Sigmoid colon (tissue), 7 donors: ENCODE results near the gene LAMA3. TPM values are rescaled to one million over a fixed set of nuclear protein-coding genes. Genes with fewer than 3 reads are reported as not detected.
"Not testable (repeated sequence)": the region's sequence is repeated elsewhere in the genome, so short reads cannot be mapped to it uniquely, and the experiment has no call there.

Experiments used
- DNase-seq: peaks from one replicate; pipeline ENCODE4 v3.0.0-alpha.2; 2019
- H3K27ac ChIP-seq, 4 donors: fragments of 200-600 bp; sonication (generic); one replicate each; pipeline ENCODE4 v1.5.1; 2016 to 2019; ENCODE audit warnings: mild to moderate bottlenecking in 1 of 4
- H3K27me3 ChIP-seq, 3 donors: fragments of 200-600 bp; sonication (generic); one replicate each; pipeline ENCODE4 v1.5.1; 2019; ENCODE audit warnings: mild to moderate bottlenecking in 1 of 3
- H3K36me3 ChIP-seq, 4 donors: fragments of 200-600 bp; sonication (generic); one replicate each; pipeline ENCODE4 v1.5.1; 2016 to 2019
- H3K4me1 ChIP-seq, 4 donors: fragments of 200-600 bp; sonication (generic); one replicate each; pipeline ENCODE4 v1.5.1; 2017 to 2019
- H3K4me3 ChIP-seq, 4 donors: fragments of 200-600 bp; sonication (generic); one replicate each; pipeline ENCODE4 v1.5.1; 2017 to 2019; ENCODE audit warnings: mild to moderate bottlenecking in 2 of 4, moderate library complexity in 1 of 4
- H3K9me3 ChIP-seq, 4 donors: fragments of 200-600 bp in 3 of 4; sonication (generic) in 3 of 4; one replicate each; pipeline versions ENCODE4 v1.5.1 to v1.6.1; 2013 to 2019
- EP300 ChIP-seq, 4 donors: sonication (generic); formaldehyde crosslinking; IDR thresholded peaks; one replicate each; pipeline ENCODE4 v1.6.1; 2017; ENCODE audit warnings: antibody characterized with exemption in 4 of 4
- POLR2A ChIP-seq, 2 donors: fragments of 450-650 bp; IDR thresholded peaks; one replicate each; pipeline ENCODE4 v1.6.1; 2016; ENCODE audit warnings: antibody characterized with exemption in 2 of 2, mild to moderate bottlenecking in 2 of 2, moderate library complexity in 2 of 2
- POLR2AphosphoS5 ChIP-seq, 4 donors: sonication (generic); formaldehyde crosslinking; IDR thresholded peaks; one replicate each; pipeline ENCODE4 v1.6.1; 2017; ENCODE audit warnings: antibody characterized with exemption in 4 of 4
- WGBS, 2 donors: extraction: QIAGEN DNeasy Blood & Tissue Kit; methylation state at CpG; one replicate each; pipeline ENCODE4 v1.1.7; 2013; 5-methylcytosine and 5-hydroxymethylcytosine counted together
- intact Hi-C: fragments of 100-400 bp; cut with DNase I; formaldehyde crosslinking; loops from one replicate; pipeline ENCODE4 v1.15.1; 2023
- polyA plus RNA-seq, 3 donors: library from polyadenylated mRNA; stranded (reverse); fragments of 200-250 nt; gene quantifications; one replicate each; pipeline ENCODE4 v1.2.3, GENCODE V29; 2013
- total RNA-seq, 4 donors: library from RNA; depleted of rRNA; stranded (reverse); fragments of >200 nt; gene quantifications; one replicate each; pipeline ENCODE4 v1.1.0, GENCODE V29; 2016
- TF ChIP-seq, protein P1 (sequence below), 4 experiments: fragments of 450-650 bp in 3 of 4; fragments of 200-600 bp in 1 of 4; IDR thresholded peaks; one replicate each; pipeline ENCODE4 v1.5.1; 2016 to 2019; ENCODE audit warnings: antibody characterized with exemption in 4 of 4, mild to moderate bottlenecking in 3 of 4, moderate library complexity in 2 of 4
- donor health status: healthy with polysubstance abuse.
- donor health status: Bipolar disorder and iron deficiency.
- donor health status: healthy.

LAMA3 gene
- total and polyA plus RNA-seq, 7 donors, result 6.0 to 19.9 (median 14.1) TPM

- no peak for TF ChIP-seq POLR2AphosphoS5 (IDR thresholded peaks at IDR 0.05)
- TF ChIP-seq POLR2A (IDR thresholded peaks at IDR 0.05), result no peak
- TF ChIP-seq, protein P1, sequence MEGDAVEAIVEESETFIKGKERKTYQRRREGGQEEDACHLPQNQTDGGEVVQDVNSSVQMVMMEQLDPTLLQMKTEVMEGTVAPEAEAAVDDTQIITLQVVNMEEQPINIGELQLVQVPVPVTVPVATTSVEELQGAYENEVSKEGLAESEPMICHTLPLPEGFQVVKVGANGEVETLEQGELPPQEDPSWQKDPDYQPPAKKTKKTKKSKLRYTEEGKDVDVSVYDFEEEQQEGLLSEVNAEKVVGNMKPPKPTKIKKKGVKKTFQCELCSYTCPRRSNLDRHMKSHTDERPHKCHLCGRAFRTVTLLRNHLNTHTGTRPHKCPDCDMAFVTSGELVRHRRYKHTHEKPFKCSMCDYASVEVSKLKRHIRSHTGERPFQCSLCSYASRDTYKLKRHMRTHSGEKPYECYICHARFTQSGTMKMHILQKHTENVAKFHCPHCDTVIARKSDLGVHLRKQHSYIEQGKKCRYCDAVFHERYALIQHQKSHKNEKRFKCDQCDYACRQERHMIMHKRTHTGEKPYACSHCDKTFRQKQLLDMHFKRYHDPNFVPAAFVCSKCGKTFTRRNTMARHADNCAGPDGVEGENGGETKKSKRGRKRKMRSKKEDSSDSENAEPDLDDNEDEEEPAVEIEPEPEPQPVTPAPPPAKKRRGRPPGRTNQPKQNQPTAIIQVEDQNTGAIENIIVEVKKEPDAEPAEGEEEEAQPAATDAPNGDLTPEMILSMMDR (IDR thresholded peaks at IDR 0.05), result no peak
- no peak for TF ChIP-seq EP300 (IDR thresholded peaks at IDR 0.05)
- H3K36me3 ChIP-seq, result no peaks in the 10 kb centered on the region
- H3K4me3 ChIP-seq, result no peak overlapping the region
- H3K27ac ChIP-seq, result no peak overlapping the region
- no peaks in the 10 kb centered on the region for H3K9me3 ChIP-seq
- peaks cover 0 to 9% (median 0%) of the 10 kb centered on the region in 4 donors for H3K4me1 ChIP-seq
- H3K27me3 ChIP-seq, result no peaks in the 10 kb centered on the region
- intact Hi-C loops, result no loop called here
- 63 to 87% methylated on average over 5 of the region's 5 CpGs for WGBS, 2 donors
- DNase-seq, result no peak
These were observed 48.9 kb downstream of the LAMA3 start for GRCh38 chr18:23738151-23738550.

- no peaks in the 10 kb centered on the region for H3K27me3 ChIP-seq
- WGBS, 2 donors, result 80 to 91% methylated on average over 5 of the region's 5 CpGs
- TF ChIP-seq, protein P1 (IDR thresholded peaks at IDR 0.05), result no peak
- TF ChIP-seq POLR2AphosphoS5 (IDR thresholded peaks at IDR 0.05), result no peak
- no peak for TF ChIP-seq EP300 (IDR thresholded peaks at IDR 0.05)
- no peak for TF ChIP-seq POLR2A (IDR thresholded peaks at IDR 0.05)
These were observed 49.3 kb downstream of the LAMA3 start for GRCh38 chr18:23738575-23738974.

DNA sequence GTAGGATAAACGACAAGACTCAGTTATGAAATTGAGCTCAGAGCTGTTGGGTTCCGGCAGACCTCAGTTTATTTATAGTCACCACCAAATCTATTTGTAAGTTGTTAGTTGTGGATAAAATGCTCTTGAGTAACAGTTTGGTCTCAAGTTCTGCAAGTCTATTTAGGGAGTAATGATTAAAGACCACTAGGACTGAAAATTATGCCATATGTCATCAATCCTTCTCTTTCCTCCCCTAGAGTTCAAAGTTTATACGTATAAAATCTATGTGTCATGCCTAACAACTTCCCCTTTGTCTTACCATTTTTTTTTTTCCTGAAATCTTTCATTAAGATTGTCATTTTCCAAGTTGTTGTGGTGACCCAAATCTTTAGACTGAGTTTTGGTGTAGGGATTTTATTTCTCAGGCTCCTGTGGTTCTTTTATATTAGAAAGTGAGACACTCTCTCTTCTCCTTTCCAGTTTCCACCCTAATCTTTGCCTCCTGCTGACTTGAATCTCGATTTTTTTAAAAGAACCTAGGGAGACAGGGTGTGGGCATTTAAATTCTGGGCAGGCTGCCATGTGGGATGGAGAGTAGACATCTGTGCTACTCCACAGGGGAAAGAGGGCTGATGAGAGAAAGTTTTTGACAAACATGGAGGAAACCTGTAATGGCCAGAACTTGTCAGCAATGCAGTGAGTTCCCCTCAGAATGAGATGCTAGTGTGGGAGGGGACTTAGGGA is 51.0 kb downstream of the LAMA3 start:
- H3K36me3 ChIP-seq, result no peaks in the 10 kb centered on the region
- H3K4me1 ChIP-seq, result peaks cover 0 to 9% (median 0%) of the 10 kb centered on the region in 4 donors
- intact Hi-C loops, result loop anchor here (5.0 kb wide), 1 partner anchor 48 kb away; no protein-coding TSS in a partner anchor
- WGBS, 2 donors, result 30 to 43% methylated on average over 4 of the region's 4 CpGs
- TF ChIP-seq EP300 (IDR thresholded peaks at IDR 0.05) (no peak), POLR2A (IDR thresholded peaks at IDR 0.05) (no peak), POLR2AphosphoS5 (IDR thresholded peaks at IDR 0.05) (no peak)
- TF ChIP-seq, protein P1 (IDR thresholded peaks at IDR 0.05), result no peak
- H3K4me3 ChIP-seq, result no peak overlapping the region
- no peak for DNase-seq
- no peaks in the 10 kb centered on the region for H3K9me3 ChIP-seq
- H3K27me3 ChIP-seq, result no peaks in the 10 kb centered on the region
- H3K27ac ChIP-seq, result no peak overlapping the region

More at GRCh38 chr18:23738575-23738974, 49.3 kb downstream of the LAMA3 start:
- intact Hi-C loops, result no loop called here
- Histone ChIP-seq H3K36me3 (no peaks in the 10 kb centered on the region), H3K27ac (no peak overlapping the region), H3K9me3 (no peaks in the 10 kb centered on the region), H3K4me1 (peaks cover 0 to 9% (median 0%) of the 10 kb centered on the region in 4 donors), H3K4me3 (no peak overlapping the region)
- DNase-seq, result no peak

DNA sequence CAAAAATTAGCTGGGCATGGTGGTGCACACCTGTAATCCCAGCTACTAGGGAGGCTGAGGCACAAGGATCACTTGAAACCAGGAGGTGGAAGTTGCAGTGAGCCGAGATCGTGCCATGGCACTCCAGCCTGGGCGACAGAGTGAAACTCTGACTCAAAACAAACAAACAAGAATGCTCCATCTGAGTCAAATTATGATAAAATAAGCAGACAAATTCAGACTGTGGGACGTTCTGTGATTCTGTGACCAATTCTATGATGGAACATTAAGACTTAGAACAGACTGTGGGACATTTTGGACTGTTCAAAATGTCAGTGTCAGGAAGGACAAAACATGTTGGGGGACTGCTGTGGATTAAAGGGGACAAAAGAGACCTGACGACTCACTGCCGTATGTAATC is 52.7 kb downstream of the LAMA3 start:
- intact Hi-C loops, result loop anchor here (5.0 kb wide), 1 partner anchor 50 kb away; no protein-coding TSS in a partner anchor
- H3K4me1 ChIP-seq, H3K27ac ChIP-seq, H3K4me3 ChIP-seq, DNase-seq, H3K9me3 ChIP-seq, H3K27me3 ChIP-seq, H3K36me3 ChIP-seq: not testable (repeated sequence)
- WGBS, 2 donors, result 85 to 87% methylated on average over 6 of the region's 6 CpGs

GRCh38 chr18:23743733-23744333 is 54.6 kb downstream of the LAMA3 start:
- no peak overlapping the region for H3K27ac ChIP-seq
- intact Hi-C loops, result loop anchor here (5.0 kb wide), 1 partner anchor 52 kb away; no protein-coding TSS in a partner anchor
- WGBS, 2 donors, result 58 to 60% methylated on average over 4 of the region's 4 CpGs
- DNase-seq, result no peak
- TF ChIP-seq EP300 (IDR thresholded peaks at IDR 0.05) (no peak), POLR2AphosphoS5 (IDR thresholded peaks at IDR 0.05) (no peak), POLR2A (IDR thresholded peaks at IDR 0.05) (no peak)
- TF ChIP-seq, protein P1 (IDR thresholded peaks at IDR 0.05), result no peak
- no peak overlapping the region for H3K4me3 ChIP-seq
- H3K36me3 ChIP-seq, result no peaks in the 10 kb centered on the region
- H3K4me1 ChIP-seq, result peaks cover 0 to 6% (median 0%) of the 10 kb centered on the region in 4 donors
- H3K27me3 ChIP-seq, result no peaks in the 10 kb centered on the region
- H3K9me3 ChIP-seq, result no peaks in the 10 kb centered on the region
